Stimulated activated CD4-positive, alpha-beta T cell treated with anti-CD3 and anti-CD28 coated beads, TNF-alpha, amount 100 ng/mL, for 48 hours (primary cell): ENCODE measurements around the gene KRT85.
A peak's percentile ranks its signal among the peaks of the same experiment; 100 is the strongest.

Source experiments
- DNase-seq, 3 donors: peaks; one replicate each; pipeline ENCODE4 v3.0.0-alpha.2; 2020; ENCODE audit warnings: low read depth in 3 of 3

The KRT85 gene

DNA sequence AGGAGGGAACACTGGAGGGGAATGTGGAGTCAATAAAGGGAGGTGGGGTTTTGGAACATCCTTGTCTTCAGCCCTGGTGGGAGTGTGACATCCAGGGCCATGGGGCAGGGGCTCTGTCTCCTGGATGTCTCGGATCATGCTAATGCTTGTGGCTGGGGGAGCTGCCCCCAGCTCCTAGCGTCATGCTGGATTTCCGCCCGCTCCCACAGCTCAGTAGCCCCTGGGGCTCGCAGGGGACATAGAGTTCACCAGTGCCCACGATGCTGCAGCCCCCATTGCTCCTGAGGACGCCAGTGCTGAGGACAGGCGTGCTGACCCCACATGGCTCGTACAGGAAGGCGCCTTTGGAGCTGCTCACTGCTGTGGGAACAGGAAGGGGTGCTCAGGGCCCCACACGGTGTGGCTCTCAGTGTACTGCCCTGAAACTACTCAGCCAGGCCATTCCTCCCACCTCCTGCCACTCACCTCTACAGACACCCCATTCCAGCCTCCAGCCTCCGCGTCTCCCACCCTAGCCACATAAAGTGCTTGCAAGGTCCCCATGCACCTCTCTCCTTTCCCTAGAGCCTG, 27.6 kb upstream of the KRT85 start:
- DNase-seq, result no peak

- DNase-seq, result no peak
These were observed 25.3 kb upstream of the KRT85 start for GRCh38 chr12:52392465-52393007.

DNA sequence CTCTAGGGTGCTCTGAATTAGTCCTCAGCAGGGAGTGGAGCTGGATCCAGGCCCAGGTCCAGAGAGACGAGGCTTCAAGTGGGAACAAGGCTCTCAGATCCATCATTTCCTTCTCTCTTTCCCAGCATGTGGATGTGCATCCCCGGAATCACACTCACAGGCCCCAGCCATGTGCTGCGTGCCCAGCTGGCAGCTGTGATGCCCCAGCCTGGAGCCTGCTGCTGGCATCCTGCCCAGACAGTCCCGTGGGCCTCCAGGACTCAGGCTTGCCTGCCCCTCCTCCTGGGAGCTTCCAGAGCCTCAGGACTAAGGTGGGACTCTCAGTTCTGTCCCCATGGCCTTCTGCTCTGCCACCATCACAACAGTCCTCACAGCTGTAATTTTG, 24.3 kb upstream of the KRT85 start:
- no peak for DNase-seq

GRCh38 chr12:52390739-52391617, 23.7 kb upstream of the KRT85 start:
- no peak for DNase-seq

GRCh38 chr12:52389313-52390207, 22.3 kb upstream of the KRT85 start:
- no peak for DNase-seq

DNA sequence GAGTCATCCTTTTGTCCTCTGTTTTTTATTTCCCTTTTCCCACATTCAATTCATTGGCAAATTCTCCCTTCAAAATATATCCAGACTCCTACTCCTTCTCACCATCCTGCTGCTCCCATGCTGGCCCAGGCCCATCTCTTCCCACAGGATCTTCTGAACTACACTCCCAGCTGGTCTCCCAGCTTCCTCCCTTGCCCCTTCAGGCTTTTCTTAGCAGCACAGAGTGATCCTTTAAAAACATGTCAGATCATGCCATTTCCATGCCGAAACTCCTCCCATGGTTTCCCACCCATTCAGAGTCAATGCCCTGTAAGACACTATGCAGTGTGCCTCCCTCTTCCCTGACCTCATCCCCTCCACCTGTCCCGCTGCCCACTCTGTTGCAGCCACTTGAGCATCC, 20.6 kb upstream of the KRT85 start:
- no peak for DNase-seq

DNA sequence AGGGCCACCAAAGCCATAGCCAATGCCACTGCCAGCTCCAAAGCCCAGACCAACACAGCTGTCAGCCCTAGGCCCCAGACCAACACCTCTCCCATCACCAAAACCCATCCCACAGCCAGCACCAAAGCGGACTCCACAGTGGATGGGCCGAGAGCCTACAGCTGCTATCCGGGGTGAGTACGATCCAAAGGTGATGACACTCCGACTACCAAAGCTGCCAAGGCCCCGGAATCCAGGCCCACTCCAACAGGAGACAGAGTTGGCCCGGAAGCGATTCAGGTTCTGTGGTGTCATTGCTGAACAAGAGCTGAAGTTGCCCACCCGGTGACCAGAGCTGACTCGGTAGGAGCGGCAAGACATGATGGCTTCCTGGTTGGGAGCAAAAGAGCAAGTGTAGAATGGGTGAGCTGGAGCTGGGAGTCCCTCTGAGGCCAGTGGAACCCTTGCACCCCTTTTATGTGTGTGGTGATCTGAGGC, 18.0 kb upstream of the KRT85 start, which contains the start of gene KRT84:
KRT84 (minus strand) TSS at position 427 of the 477 bp plus-strand sequence; CDS start at position 360, 67 bp downstream.
- DNase-seq, result no peak

DNA sequence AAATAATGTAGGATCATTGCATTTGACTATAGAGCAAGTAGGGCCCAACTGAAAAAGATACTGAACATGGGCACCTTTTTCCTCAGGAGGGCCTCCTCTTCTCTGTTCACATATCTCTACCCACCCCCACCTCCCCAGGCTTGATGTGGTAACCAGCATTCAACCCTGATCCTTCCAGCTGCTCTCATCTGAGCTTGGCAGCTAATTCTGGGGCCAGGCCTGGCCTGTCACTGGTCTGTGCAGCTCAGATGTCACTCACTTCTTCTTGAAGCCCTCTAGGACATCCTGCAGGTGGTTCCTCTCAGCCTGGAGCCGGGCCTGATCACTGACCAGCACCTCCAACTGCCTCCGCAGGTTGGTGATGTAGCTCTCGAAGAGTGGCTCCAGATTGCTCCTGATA, 16.1 kb upstream of the KRT85 start:
- no peak for DNase-seq

- DNase-seq, result no peak
These were observed 15.6 kb upstream of the KRT85 start for GRCh38 chr12:52382854-52383253.

GRCh38 chr12:52381206-52381605, 13.9 kb upstream of the KRT85 start:
- no peak for DNase-seq

DNA sequence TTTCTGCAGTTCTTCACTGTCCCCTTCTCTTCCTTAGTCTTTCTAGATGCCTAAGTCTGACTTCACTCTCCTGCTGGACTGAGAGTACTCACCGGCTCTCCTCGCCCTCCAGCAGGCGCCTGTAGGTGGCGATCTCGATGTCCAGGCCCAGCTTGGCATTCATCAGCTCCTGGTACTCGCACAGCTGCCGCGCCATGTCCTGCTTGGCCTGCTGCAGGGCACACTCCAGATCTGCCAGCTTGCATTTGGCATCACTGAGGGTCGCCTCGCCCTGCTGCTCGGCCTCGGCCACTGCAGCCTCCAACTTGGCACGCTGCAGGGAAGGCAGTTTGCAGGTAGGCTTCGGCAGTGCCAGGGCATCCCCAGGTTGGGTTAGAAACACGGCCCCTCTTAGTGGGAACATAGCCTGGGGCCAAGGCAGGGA, 13.0 kb upstream of the KRT85 start:
- peak in 1 of 3 donors; percentile 5 for DNase-seq

DNA sequence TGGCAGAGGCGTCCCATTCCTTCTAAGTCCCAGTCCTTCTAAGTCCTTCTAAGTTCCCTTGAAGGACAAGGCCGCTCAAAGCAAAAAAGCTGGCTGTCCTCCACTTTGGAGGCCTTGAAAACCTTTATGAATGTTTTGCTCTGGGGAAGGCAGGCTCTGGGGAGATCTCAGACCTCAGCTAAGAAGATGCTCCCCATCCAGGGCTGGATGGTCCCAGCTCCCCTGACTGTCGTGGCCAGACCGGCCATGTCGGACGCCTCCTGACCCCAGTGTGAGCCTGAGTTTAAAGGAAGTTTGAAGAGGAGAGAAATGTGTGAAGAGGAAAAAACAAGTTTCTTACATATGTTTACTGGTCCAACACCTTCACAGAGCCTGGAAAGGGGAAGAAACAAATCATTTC, 12.3 kb upstream of the KRT85 start:
- no peak for DNase-seq

- no peak for DNase-seq
These were observed 10.8 kb upstream of the KRT85 start for GRCh38 chr12:52378091-52378490.

DNA sequence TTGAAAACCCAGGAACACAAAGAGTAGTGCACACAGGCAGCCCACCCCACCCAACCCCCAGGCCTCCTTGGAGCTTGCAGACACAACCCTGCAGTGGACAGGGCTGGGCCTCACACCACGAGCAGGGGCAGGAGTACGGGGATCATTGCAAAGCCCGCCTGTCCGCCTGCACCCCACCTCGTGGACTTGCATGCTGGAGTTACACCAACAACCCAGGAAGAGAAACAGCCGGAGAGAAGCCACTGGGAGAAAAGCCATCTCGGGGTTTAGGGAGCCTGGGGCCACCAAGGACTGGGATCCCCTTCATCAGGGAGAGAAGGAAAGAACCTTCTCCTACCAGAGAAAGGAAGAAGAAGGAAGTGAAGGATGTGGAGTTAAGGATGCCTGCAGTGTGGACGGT, 10.0 kb upstream of the KRT85 start:
- no peak for DNase-seq

- DNase-seq, result peak; percentile 20 to 26 (median 26)
These were observed 5.2 kb upstream of the KRT85 start for GRCh38 chr12:52372216-52373154.

- DNase-seq, result no peak
These were observed 4.4 kb upstream of the KRT85 start for GRCh38 chr12:52371716-52372115.

DNA sequence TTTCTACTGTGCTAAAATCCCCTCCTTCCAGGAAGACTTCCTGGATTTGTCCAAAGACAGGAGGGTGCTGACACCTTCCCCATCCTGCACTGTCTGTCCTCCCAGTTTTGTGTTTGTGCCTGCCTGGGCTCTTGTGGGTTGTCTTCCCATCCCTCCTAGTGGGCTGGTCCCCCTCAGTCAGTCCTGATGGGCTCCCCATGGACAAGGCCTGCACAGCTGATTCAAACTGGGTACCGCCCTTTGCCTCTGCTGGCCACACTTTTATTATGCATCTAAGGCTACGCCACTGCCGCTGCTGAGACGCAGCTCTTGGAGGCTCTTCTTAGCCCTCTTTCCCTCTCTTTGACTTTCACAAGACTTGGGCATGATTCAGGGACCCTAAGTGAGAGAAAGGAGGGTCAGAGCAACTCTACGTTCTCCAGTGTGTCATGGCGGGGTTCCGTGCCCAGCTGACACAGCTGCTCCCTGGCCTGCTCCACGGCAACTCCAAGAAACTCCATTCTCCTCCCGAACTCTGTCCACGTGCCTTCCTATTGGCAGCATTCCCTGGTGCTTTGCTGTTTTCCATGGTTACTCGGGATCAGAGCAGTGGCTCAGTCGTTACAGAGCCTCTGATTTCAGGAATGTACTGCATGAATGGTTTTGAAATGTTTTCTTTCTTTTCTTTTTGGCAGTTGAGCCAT, 3.8 kb upstream of the KRT85 start:
- DNase-seq, result no peak

- DNase-seq, result no peak
These were observed 2.5 kb upstream of the KRT85 start for GRCh38 chr12:52369809-52370208.

DNA sequence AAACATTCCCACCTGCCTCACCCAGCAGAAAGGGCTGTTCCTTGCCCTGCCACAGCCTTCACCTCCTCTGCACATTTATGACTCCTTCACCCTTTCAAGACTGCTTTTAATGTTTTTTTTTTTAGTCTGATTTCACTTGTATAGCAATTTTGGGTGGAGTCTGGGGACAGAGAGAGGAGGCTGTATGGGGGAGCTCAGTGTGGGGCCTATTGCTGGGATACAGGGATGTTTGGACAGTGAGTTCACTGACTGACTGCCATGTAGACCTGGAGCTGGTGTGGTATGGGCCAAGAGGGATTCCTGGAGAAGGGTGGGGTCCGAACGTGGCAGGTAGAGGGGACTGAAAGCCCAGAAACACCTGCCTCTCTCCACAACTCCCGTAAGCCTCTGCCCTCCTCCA, 1.9 kb upstream of the KRT85 start:
- DNase-seq, result no peak

DNA sequence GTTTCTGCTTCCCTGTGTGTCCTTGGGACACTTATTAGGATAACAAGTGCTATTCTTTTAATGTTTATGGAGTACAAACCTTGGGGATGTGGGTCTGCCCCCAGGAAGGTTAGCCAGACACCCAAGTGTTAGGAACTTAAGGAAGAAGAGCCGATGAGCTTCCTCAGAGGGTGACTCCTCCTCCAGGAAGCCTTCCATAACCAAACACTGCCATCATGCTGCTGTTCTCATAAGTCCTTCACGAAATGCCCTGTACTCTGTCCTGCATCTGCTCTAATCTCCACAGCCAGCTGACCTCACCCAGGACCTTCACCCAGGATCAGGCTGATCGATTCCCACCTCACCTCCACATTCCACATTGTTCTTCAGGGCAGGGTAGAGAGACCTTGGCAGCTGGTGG, 1.2 kb upstream of the KRT85 start:
- DNase-seq, result no peak
